K562 (cell line): ENCODE data around the gene DHX36.

Source experiments
- ARID2 ChIP-seq: fragments of 450-650 bp; IDR thresholded peaks from 2 replicates; pipeline ENCODE4 v1.6.1; 2017; ENCODE audit warnings: antibody characterized with exemption, mild to moderate bottlenecking
- CTCF ChIP-seq, 3 experiments: IDR thresholded peaks in 2 of 3; conservative IDR thresholded peaks in 1 of 3; 2 replicates each; pipeline ENCODE4 v1.5.1; 2011 to 2012; ENCODE audit warnings: low read length in 3 of 3, mild to moderate bottlenecking in 3 of 3, control low read depth in 2 of 3, improper control_type of control experiment in 1 of 3, inconsistent platforms in 1 of 3, low read depth in 1 of 3, mixed read lengths in 1 of 3, moderate library complexity in 1 of 3; ENCODE audit not compliant: insufficient read depth in 2 of 3
- EZH2 ChIP-seq: IDR thresholded peaks from 2 replicates; pipeline ENCODE4 v1.6.1; 2012; ENCODE audit warnings: low read depth, mild to moderate bottlenecking, inconsistent platforms, low read length, borderline replicate concordance
- HMGXB4 ChIP-seq: sonication (generic); formaldehyde crosslinking; IDR thresholded peaks from 2 replicates; pipeline ENCODE4 v1.8.1; 2023; ENCODE audit warnings: mild to moderate bottlenecking, missing genetic modification reagents
- POLR2AphosphoS2 ChIP-seq: IDR thresholded peaks from 2 replicates; pipeline ENCODE4 v1.6.1; 2012; ENCODE audit warnings: low read length, improper control_type of control experiment
- RFX5 ChIP-seq: IDR thresholded peaks from 2 replicates; pipeline ENCODE4 v1.6.1; 2011; ENCODE audit warnings: low read depth, mild to moderate bottlenecking, improper control_type of control experiment, low read length
- SIRT6 ChIP-seq: IDR thresholded peaks from one replicate; pipeline ENCODE4 v1.6.1; 2012; ENCODE audit warnings: low read depth, mild to moderate bottlenecking, control low read depth, inconsistent platforms, low read length, moderate library complexity

GRCh38 chr3:154224866-154225265 lies 99.4 kb downstream of the DHX36 start:
- no peak for TF ChIP-seq EZH2
- no peak for TF ChIP-seq SIRT6
- no peak for TF ChIP-seq ARID2
- no peak for TF ChIP-seq RFX5
- no peak for TF ChIP-seq HMGXB4 (CRISPR knock-in tag)
- TF ChIP-seq CTCF (IDR thresholded peaks at IDR 0.05 in 2 of 3, conservative IDR thresholded peaks at IDR 0.05 in 1 of 3; ENCODE audit: insufficient read depth in 2 of 3, low read depth in 1 of 3, low read length in 3 of 3) = no peak
- TF ChIP-seq POLR2AphosphoS2 = no peak
